Central memory CD4-positive, alpha-beta T cell (primary cell): Measurements from ENCODE around the gene SCARF2.
"Not testable (repeated sequence)": the region's sequence is repeated elsewhere in the genome, so short reads cannot be mapped to it uniquely, and the experiment has no call there.

Experiments used
- DNase-seq: peaks from one replicate; pipeline ENCODE4 v3.0.0; 2022

The SCARF2 gene

GRCh38 chr22:20406686-20407408 is 30.8 kb downstream of the SCARF2 start:
- no peak for DNase-seq

GRCh38 chr22:20405931-20406685 is 31.5 kb downstream of the SCARF2 start:
- no peak for DNase-seq

GRCh38 chr22:20405291-20405930 is 32.2 kb downstream of the SCARF2 start:
- no peak for DNase-seq

DNA sequence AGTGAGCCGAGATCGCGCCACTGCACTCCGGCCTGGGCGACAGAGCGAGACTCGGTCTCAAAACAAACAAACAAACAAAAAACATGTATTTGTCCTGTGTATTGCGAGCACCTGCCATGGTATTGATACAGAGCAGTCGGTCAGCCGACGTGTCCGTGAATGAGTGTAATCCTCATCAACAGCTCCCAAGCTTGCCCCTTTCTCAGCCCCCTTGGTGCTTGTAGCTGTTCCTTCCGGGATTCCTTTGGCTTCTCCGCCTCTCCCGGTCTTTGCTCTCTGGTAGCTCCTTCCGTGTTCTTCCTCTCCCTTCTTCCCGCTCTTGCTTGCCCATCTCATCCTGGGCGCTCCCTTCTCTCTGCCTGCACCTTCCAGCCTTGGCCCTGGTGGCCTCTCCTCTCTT is 32.7 kb downstream of the SCARF2 start:
- no peak for DNase-seq

DNA sequence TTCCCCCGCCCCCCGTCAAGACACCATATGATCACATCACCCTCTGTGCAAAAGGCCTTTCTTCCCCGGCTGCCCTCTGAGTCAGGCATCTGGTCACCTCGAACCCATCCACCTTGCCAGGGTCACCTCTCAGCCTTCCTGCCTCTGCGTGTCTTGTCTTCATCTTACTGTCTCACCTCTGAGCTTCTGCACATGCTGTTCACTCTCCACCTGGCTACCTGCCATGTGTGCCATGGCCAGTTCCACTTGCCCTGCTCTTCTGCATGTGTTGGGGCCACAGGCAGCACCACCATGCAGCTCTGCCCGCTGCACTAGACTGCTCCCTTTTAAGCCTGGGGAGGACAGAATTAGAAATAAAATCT is 33.9 kb downstream of the SCARF2 start:
- DNase-seq = no peak

- no peak for DNase-seq
Measured at GRCh38 chr22:20402960-20403778, 34.5 kb downstream of the SCARF2 start.

DNA sequence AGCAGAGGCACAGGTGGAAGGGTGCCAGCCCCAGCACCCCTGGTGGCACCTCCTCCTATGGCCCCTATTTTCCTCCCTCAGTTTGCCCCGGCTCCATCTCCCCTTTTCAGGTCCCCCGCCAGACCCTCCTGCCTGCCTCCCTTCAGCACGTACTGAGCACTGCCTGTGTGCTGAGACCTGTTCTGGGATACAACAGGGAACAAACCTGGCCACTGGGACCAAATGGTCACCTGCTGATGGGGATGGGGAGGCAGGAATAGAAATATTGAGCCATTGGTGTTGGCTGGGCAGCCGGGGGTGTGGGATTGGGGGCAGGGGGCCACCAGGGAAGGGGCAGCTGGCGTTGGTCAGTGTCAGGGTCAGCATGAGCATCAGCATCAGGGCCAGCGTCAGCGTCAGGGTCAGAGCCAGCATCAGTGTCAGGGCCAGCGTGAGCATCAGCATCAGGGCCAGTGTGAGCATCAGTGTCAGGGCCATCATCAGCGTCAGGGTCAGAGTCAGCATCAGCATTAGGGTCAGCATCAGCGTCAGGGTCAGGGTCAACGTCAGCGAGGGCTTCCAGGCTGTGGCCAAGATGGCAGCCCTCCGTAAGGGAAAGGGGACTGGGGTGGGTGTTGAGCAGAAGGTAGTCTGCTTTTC is 36.1 kb downstream of the SCARF2 start:
- DNase-seq = no peak

DNA sequence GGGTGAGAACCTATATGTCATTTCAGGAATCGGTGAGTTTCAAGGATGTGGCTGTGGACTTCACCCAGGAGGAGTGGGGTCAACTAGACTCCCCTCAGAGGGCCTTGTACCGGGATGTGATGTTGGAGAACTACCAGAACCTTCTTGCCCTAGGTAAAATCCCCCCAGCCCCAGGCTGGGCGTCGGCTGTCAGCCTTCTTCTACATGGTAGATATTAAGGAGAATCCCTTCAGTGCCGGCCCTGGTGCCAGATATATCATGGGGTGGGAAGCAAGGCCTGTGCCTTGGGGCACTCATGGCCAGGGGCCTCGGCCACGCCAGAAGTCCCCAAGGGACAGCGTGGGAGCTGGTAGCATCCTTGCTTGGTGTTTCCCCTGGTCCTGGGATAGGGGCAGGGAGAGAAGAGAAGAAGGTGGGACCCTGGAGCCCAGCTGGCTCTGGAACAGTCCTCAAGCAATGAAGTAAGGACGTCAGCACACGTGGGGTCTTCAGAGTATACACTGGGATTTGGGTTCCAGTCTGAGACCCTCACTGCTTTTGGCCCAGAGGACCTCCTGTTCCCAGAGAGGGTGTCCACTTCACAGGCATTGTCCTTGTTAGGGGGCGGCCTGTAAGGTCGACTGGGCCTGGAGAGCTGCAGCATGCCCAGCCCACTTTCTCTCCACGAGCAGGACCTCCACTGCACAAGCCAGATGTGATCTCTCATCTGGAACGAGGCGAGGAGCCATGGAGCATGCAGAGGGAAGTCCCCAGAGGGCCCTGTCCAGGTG is 36.8 kb downstream of the SCARF2 start:
- no peak for DNase-seq

GRCh38 chr22:20399866-20400605 is 37.6 kb downstream of the SCARF2 start:
- no peak for DNase-seq

- no peak for DNase-seq
Measured at GRCh38 chr22:20398420-20398819, 39.2 kb downstream of the SCARF2 start.

GRCh38 chr22:20397498-20397897 is 40.1 kb downstream of the SCARF2 start:
- no peak for DNase-seq

GRCh38 chr22:20396639-20397038 is 41.0 kb downstream of the SCARF2 start:
- no peak for DNase-seq

- DNase-seq = no peak
Measured at GRCh38 chr22:20395907-20396287, 41.7 kb downstream of the SCARF2 start.

DNA sequence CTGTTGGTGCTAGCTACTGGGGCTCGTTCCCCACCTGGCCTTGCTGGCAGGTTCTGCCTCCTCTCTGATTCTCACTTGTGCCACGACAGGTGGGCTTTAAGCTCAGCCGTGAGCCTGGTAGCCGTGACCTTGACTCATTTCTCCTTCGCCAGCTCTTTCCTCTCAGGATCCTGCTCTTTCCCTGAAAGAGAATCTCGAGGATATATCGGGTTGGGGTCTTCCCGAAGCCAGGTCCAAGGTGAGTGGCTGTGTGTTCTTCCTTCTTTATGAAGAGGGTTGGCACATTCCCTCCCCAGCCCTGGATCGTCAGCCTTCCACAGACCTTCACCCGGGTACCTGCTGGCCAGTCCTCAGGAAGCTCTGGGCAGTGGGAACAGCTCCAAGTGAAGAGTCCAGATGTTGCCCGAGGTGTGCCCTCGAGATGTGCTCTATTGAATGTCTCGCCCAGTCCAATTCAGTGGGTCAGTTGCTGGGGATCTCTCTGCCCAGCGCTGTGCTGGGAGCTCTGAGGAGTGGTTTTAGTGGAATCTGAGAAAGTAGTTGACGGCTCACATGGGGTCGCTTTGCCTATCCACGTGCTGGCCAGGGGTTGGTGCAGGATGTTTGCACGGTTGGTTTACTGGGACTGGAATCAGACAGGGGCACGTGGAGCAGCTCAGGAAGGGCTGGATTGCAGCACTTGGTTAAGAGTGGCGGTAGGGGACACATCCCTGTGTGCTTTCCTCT is 42.3 kb downstream of the SCARF2 start:
- DNase-seq = no peak

DNA sequence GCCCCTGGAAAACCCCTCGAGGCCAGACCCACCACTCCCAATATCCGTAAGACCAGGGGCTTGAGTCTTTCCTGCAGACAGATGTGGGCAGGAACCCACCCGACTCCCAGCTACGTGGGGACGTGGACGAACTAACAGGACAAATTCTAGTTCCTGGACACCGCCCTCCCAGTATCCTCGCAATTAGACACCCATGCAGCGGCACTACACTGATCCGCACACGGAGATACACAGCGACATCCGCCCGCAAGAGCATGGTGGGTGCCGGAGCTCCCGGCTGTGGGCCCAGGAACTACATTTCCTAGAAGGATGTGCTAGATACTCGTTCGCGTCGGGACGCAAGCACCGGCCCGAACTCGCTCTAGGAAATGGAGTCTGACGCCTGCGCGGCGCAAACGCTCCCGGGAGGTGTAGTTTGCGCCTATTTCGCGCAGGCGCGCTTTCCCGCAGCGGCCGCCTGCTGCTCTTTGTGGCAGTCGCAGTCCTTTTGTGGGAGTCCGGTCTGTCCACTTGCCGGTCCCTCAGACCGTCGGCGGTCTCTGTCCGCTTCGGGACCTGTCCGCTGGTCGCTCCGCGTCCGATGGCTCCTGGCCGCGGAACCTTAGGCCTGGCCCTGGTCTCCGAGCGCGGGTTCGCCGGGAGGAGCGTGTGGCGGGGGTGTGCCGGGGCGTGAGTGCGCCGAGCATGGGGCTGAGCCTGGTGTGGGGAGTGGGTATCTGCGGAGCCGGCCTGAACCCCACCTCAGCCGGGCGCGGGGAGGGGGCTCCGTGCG is 43.7 kb downstream of the SCARF2 start, which contains the start of gene ZNF74:
Gene ZNF74, plus strand, starts transcription at position 447 of the 772 bp plus-strand sequence. CDS start 478 bp downstream, outside the sequence.
- DNase-seq = peak; percentile 85

GRCh38 chr22:20392983-20393704 is 44.5 kb downstream of the SCARF2 start:
- no peak for DNase-seq

GRCh38 chr22:20392365-20392881 is 45.2 kb downstream of the SCARF2 start:
- DNase-seq = not testable (repeated sequence)

- no peak for DNase-seq
Measured at GRCh38 chr22:20391222-20391621, 46.4 kb downstream of the SCARF2 start.
